Measurements from ENCODE around the gene KLHDC7B. TPM values are rescaled to one million over a fixed set of nuclear protein-coding genes. Genes with fewer than 3 reads are reported as not detected.

Gene KLHDC7B
- total and polyA plus RNA-seq, 2 of the 13 experiments (the other 11 are each of a cell fraction or from before 2014, with no cell fraction given): 0.11 TPM; not detected in 1

DNA sequence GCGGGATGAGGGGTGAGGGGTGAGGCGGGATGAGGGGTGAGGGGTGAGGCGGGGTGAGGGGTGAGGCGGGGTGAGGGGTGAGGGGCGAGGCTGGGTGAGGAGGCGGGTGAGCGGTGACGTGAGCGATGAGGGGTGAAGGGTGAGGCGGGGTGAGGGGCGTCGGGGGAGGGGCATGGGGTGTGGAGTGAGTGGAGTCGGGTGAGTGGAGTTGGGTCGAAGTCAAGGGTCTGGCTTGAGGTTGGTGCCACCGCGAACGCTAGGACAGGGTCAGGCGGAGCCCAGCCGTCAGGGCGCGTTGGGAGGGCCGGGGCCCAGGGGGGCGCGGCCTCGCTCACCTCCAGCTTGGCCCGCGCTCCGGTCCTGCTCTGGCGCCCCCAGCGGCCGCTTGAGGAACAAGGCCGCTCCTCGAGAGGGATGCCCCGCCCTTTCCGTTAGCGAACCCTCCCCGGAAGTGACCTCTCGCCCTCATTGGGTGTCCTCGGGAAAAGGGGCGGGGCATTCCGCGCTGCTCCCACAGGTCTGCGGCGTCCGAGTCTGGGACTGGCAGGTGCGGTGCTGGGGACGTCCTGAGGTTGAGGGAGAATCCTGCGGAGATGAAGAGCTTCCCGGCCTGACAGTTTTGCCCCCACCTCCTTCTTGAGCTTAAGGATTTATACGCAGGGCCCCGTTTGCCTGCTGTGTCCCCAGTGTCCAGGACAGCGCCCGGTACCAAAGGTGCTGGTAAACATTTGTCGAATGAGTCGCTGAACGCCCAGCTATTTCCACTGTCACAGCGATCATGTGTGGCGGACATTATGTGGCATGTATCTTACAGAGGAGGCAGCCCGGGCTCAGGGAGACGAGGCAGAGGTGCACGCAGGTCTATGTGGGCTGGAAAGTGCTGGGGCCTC is 17.1 kb downstream of the KLHDC7B start, which contains the start of gene SYCE3 (continued):
- TF ChIP-seq, protein P1, sequence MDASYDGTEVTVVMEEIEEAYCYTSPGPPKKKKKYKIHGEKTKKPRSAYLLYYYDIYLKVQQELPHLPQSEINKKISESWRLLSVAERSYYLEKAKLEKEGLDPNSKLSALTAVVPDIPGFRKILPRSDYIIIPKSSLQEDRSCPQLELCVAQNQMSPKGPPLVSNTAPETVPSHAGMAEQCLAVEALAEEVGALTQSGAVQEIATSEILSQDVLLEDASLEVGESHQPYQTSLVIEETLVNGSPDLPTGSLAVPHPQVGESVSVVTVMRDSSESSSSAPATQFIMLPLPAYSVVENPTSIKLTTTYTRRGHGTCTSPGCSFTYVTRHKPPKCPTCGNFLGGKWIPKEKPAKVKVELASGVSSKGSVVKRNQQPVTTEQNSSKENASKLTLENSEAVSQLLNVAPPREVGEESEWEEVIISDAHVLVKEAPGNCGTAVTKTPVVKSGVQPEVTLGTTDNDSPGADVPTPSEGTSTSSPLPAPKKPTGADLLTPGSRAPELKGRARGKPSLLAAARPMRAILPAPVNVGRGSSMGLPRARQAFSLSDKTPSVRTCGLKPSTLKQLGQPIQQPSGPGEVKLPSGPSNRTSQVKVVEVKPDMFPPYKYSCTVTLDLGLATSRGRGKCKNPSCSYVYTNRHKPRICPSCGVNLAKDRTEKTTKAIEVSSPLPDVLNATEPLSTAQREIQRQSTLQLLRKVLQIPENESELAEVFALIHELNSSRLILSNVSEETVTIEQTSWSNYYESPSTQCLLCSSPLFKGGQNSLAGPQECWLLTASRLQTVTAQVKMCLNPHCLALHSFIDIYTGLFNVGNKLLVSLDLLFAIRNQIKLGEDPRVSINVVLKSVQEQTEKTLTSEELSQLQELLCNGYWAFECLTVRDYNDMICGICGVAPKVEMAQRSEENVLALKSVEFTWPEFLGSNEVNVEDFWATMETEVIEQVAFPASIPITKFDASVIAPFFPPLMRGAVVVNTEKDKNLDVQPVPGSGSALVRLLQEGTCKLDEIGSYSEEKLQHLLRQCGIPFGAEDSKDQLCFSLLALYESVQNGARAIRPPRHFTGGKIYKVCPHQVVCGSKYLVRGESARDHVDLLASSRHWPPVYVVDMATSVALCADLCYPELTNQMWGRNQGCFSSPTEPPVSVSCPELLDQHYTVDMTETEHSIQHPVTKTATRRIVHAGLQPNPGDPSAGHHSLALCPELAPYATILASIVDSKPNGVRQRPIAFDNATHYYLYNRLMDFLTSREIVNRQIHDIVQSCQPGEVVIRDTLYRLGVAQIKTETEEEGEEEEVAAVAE (CRISPR knock-in tag; IDR thresholded peaks at IDR 0.05; ENCODE audit: borderline replicate concordance): no peak
- no peak for TF ChIP-seq ZNF296 (CRISPR knock-in tag; conservative IDR thresholded peaks at IDR 0.05)
- no peak for TF ChIP-seq HNF4G (IDR thresholded peaks at IDR 0.05; ENCODE audit: borderline replicate concordance, low read depth, low read length)
- peak; percentile 41; the same call in 1 of the 2 replicates for TF ChIP-seq HNF4G (CRISPR knock-in tag; IDR thresholded peaks at IDR 0.05; ENCODE audit: borderline replicate concordance, low read depth)
- TF ChIP-seq BRD4 (CRISPR knock-in tag; IDR thresholded peaks at IDR 0.05): no peak
- TF ChIP-seq, protein P2, sequence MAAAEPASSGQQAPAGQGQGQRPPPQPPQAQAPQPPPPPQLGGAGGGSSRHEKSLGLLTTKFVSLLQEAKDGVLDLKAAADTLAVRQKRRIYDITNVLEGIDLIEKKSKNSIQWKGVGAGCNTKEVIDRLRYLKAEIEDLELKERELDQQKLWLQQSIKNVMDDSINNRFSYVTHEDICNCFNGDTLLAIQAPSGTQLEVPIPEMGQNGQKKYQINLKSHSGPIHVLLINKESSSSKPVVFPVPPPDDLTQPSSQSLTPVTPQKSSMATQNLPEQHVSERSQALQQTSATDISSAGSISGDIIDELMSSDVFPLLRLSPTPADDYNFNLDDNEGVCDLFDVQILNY (CRISPR knock-in tag; conservative IDR thresholded peaks at IDR 0.05): no peak
- TF ChIP-seq, protein P3, sequence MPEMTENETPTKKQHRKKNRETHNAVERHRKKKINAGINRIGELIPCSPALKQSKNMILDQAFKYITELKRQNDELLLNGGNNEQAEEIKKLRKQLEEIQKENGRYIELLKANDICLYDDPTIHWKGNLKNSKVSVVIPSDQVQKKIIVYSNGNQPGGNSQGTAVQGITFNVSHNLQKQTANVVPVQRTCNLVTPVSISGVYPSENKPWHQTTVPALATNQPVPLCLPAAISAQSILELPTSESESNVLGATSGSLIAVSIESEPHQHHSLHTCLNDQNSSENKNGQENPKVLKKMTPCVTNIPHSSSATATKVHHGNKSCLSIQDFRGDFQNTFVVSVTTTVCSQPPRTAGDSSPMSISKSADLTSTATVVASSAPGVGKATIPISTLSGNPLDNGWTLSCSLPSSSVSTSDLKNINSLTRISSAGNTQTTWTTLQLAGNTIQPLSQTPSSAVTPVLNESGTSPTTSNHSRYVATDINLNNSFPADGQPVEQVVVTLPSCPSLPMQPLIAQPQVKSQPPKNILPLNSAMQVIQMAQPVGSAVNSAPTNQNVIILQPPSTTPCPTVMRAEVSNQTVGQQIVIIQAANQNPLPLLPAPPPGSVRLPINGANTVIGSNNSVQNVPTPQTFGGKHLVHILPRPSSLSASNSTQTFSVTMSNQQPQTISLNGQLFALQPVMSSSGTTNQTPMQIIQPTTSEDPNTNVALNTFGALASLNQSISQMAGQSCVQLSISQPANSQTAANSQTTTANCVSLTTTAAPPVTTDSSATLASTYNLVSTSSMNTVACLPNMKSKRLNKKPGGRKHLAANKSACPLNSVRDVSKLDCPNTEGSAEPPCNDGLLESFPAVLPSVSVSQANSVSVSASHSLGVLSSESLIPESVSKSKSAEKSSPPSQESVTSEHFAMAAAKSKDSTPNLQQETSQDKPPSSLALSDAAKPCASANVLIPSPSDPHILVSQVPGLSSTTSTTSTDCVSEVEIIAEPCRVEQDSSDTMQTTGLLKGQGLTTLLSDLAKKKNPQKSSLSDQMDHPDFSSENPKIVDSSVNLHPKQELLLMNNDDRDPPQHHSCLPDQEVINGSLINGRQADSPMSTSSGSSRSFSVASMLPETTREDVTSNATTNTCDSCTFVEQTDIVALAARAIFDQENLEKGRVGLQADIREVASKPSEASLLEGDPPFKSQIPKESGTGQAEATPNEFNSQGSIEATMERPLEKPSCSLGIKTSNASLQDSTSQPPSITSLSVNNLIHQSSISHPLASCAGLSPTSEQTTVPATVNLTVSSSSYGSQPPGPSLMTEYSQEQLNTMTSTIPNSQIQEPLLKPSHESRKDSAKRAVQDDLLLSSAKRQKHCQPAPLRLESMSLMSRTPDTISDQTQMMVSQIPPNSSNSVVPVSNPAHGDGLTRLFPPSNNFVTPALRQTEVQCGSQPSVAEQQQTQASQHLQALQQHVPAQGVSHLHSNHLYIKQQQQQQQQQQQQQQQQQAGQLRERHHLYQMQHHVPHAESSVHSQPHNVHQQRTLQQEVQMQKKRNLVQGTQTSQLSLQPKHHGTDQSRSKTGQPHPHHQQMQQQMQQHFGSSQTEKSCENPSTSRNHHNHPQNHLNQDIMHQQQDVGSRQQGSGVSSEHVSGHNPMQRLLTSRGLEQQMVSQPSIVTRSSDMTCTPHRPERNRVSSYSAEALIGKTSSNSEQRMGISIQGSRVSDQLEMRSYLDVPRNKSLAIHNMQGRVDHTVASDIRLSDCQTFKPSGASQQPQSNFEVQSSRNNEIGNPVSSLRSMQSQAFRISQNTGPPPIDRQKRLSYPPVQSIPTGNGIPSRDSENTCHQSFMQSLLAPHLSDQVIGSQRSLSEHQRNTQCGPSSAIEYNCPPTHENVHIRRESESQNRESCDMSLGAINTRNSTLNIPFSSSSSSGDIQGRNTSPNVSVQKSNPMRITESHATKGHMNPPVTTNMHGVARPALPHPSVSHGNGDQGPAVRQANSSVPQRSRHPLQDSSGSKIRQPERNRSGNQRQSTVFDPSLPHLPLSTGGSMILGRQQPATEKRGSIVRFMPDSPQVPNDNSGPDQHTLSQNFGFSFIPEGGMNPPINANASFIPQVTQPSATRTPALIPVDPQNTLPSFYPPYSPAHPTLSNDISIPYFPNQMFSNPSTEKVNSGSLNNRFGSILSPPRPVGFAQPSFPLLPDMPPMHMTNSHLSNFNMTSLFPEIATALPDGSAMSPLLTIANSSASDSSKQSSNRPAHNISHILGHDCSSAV (CRISPR knock-in tag; IDR thresholded peaks at IDR 0.05; ENCODE audit: borderline replicate concordance): no peak
- no peak for TF ChIP-seq KAT2B (IDR thresholded peaks at IDR 0.05; ENCODE audit: borderline replicate concordance, low read depth, low read length)
- no peak; the same call in 1 of the 2 replicates for TF ChIP-seq KLF6 (CRISPR knock-in tag; IDR thresholded peaks at IDR 0.05)
- TF ChIP-seq ZFP41 (CRISPR knock-in tag; IDR thresholded peaks at IDR 0.05; ENCODE audit: borderline replicate concordance): no peak
- TF ChIP-seq MIER3 (CRISPR knock-in tag; IDR thresholded peaks at IDR 0.05; ENCODE audit: borderline replicate concordance): peak; percentile 45; the same call in 1 of the 2 replicates
- no peak for TF ChIP-seq ATF7 (IDR thresholded peaks at IDR 0.05)
- TF ChIP-seq ATF7 (CRISPR knock-in tag; IDR thresholded peaks at IDR 0.05): no peak
- TF ChIP-seq XRCC5 (optimal IDR thresholded peaks at IDR 0.05; ENCODE audit: low read length): peak; percentile 94
- no peak for TF ChIP-seq CBFB (CRISPR knock-in tag; IDR thresholded peaks at IDR 0.05)
- peak; percentile 52; the same call in 1 of the 2 replicates for TF ChIP-seq DR1 (CRISPR knock-in tag; IDR thresholded peaks at IDR 0.05)
